Mucosa of gallbladder (tissue), 1 donor: ENCODE data around the gene IGFL2. TPM values are rescaled to one million over a fixed set of nuclear protein-coding genes. Genes with fewer than 3 reads are reported as not detected.
"Not testable (repeated sequence)": the region's sequence is repeated elsewhere in the genome, so short reads cannot be mapped to it uniquely, and the experiment has no call there.

Experiments
- DNase-seq: peaks from one replicate; pipeline ENCODE4 v3.0.0-alpha.2; 2020; ENCODE audit warnings: low spot score
- total RNA-seq: library from RNA; stranded (reverse); gene quantifications from one replicate; pipeline ENCODE4 v1.2.1, GENCODE V29; 2021
- donor health status: DM: no; HTN: no; CAD: no.

Gene IGFL2
- total RNA-seq, 1 donor from 2014 or later = not detected

DNA sequence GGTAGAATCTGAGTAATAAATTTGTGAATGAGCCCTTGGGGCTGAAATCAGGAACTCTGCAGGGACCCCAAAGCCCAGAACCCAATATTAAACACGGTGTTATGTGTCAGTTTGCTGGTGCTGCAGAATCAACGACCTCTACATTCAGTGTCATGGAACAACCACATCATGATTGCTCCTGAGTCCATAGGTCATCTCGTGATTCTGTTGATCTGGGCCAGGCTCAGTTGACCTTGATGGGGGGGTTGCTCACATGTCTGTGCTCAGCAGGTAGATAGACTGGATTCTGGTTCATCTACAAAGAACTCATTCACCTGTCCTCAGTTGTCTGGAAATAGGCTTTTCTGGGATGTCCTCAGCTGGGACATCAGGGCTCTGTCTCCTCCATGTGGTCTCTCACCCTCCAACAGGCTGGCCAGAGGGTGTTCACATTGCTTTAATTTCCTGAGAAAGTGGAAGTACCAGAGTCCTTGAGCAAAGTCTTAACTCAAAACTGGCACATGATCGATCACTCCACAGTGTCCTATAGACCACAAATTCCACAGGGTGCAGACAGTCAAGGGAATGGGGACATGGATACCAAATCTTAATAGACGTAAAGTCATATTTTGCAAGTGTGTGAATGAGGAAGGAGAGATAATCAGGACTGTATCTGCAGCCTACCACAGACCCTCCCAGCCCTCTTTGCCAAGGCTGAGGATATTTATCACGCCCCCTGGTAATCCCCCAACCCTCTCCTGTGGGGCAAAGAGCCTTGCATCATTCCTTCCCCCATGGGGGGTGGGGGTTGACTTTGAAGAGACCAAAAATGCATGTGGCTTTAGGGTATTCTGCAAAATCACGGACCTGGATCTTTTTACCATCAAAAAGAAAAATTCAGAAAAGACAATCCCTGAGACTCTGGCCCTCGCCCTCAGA, 42.2 kb downstream of the IGFL2 start:
- no peak for DNase-seq

DNA sequence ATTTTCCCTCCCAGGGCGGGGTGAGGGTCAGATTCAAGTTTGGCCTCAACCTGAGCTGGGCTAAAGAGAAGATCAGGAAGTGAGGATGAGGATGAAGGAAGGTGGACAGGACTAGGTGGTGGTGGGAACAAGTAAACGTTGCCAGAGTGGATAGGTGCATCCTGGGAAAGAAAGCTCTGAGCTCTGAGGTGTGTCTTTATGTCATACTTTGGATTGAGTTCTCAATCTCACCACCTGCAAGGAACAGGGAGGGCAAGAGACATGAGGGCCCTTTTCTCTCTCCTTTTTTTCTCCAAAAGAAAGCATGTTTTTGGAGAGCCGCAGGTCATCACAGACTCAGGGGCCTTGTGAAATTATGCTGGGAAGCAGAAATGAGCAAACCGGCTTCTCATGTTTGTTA, 43.3 kb downstream of the IGFL2 start:
- no peak for DNase-seq

GRCh38 chr19:46191972-46192371, 43.9 kb downstream of the IGFL2 start:
- DNase-seq = no peak

- not testable (repeated sequence) for DNase-seq
Measured at GRCh38 chr19:46192626-46192991, 44.6 kb downstream of the IGFL2 start.

- peak; percentile 45 for DNase-seq
Measured at GRCh38 chr19:46192992-46193650, 45.1 kb downstream of the IGFL2 start.

DNA sequence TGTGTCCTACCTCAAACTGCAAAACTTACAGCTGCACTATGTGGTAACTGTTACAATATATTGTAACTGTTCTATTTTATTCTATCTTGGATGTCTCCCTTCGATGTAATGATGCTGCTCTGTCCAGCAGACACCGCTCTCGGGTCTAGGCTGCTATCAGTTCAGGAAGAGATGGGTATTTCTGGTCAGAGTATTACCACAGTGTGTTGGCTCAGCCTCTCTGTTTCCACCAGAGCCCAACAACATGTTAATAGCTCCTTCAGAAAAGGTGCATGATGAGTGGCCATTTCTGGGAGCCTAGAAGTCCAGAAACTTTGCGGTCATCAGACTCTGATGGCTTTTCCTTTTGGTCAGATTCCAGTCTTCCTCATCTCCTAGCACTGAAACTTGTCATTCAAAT, 45.6 kb downstream of the IGFL2 start:
- no peak for DNase-seq

DNA sequence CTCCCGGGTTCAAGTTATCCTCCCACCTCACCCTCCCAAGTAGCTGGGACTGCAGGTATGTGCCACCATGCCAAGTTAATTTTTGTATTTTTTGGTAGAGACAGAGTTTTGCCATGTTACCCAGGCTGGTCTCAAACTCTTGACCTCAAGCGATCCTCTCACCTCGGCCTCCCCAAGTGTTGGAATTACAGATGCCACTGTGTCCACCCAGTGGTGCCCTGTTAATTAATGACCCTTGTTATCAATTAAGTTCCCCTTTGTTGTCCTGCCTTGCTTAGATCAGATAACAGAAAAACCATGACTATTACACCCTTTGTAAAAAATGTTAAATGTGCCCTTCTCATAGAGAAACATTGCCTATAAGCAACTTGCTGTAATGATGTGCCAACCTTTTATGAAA, 47.1 kb downstream of the IGFL2 start:
- no peak for DNase-seq

GRCh38 chr19:46195919-46196318, 47.9 kb downstream of the IGFL2 start:
- not testable (repeated sequence) for DNase-seq

- DNase-seq = no peak
Measured at GRCh38 chr19:46196410-46197124, 48.5 kb downstream of the IGFL2 start.

DNA sequence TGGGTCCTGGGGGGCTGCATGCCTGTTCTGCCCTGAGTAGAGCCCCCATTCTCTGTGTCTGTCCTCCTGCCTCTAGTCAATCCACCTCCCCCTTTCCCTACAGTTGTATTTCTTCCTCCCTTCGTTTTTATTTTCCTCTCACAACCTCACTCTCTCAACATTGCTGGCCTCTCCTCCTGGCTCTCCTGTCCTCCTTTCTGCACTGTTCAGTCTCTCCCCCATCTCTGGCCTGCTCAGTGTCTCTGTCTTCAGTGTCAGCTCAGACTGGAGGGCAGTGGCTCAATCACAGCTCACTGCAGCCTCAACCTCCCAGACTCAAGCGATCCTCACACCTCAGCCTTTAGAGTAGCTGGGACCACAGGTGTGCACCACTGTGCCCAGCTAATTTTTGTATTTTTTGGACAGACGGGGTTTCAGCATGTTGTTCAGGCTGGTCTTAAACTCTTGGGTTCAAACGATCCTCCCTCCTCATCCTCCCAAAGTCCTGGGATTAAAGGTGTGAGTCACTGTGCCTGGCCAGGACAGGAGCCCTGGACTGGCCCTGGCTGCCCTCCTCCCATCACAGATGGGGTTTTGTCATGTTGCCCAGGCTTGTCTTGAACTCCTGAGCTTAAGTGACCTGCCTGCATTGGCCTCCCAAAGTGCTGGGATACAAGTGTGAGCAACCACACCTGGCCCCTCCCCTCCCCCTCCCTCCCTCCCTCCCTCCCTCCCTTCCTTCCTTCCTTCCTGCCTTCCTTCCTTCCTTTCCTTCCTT, 49.5 kb downstream of the IGFL2 start:
- no peak for DNase-seq

DNA sequence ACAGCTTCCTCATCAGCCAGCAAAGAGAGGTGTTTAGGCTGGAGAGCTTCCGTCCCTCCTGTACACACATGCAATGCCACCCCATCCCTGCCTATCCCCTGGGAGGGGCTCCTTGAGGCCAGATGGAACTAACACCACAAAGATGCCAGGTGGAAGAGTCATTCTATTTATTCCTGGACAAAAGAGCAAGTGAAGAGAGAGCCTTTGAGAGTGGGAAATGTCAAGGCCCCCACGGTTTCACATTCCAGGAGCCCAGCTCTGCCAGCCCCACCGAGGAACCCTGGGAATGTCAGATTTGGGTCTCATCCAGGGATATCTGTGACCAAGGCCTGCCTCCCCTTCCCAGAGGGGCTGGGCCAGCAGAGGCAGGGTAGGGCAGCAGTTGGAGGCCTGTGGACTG, 50.7 kb downstream of the IGFL2 start:
- DNase-seq = no peak

DNA sequence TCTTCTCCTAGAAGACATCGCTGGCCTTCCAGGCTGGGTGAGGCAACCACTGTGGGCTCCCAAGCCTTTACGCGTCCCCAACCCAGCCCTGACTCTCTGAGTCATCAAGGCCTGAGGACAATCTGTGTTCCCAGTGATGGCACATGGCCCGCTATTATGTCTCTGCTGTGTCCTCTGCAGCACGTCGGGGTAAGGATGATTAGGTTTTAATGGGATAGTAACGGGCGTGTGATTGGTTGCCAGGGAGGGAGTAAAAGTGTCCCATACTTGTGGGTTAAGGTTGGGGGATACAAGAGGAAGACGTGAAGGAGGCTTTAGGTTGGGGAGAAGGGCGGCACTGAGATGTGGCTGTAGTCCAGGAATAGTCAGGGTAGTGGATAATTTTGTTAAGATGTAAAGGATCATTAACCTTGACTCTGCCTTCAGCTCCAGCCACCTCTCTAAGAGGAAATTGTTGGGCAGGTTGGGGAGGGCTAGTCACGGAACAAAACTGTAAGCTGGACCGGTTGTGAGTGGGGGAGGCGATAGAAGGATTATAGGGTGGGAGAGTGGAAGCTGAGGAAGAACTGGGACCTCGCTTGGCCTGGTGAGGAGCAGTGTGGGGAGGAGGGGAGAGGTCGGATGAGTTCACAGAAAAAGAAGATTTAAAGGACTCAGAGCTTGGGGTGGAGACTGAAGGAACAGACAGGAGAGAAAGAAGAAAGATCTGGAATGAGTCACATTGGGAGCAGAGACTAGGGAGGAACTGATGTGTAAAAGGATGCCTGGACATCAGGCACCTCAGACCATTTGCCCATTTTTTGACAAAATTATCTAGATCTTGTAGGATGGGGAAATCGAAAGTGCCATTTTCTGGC, 53.6 kb downstream of the IGFL2 start:
- no peak for DNase-seq

- no peak for DNase-seq
Measured at GRCh38 chr19:46202426-46202825, 54.4 kb downstream of the IGFL2 start.

DNA sequence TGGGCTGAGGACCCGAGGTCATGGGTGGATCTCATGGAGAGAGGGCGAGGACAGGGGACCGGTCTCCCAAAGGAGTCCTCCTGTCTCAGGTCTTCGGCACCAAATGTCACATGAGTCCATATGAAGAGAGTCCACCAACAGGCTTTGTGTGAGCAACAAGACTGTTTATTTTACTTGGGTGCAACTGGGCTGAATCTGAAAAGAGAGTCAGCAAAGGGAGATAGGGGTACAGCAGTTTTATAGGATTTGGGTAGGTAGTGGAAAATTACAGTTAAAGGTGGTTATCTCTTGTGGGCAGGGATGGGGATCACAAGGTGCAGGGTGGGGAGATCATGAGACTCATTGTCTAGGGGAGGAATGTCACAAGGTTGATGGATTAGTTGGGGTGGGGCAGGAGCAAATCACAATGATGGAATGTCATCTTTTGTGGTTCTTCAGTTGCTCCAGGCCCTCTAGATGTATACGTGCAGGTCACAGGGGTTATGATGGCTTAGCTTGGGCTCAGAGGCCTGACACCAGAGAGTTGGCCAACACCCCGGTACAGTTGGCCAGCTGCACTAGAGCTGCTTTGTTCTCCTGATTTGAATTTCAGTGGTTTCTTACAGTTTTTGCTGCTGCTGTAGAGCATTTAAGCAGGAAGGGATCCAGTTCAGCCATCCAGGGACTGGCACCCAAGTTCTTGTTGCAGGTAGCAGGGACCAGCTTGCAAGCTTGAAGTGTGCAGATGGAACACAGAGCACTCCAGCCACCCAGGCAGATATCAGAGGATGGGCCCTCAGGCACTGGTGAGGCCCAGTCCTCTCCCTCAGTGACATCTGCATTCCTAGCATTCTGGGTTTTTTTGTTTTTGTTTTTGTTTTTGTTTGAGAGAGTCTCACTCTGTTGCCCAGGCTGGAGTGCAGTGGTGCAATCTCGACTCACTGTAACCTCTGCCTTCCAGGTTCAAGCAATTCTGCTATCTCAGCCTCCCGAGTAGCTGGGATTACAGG, 55.1 kb downstream of the IGFL2 start:
- DNase-seq = no peak

DNA sequence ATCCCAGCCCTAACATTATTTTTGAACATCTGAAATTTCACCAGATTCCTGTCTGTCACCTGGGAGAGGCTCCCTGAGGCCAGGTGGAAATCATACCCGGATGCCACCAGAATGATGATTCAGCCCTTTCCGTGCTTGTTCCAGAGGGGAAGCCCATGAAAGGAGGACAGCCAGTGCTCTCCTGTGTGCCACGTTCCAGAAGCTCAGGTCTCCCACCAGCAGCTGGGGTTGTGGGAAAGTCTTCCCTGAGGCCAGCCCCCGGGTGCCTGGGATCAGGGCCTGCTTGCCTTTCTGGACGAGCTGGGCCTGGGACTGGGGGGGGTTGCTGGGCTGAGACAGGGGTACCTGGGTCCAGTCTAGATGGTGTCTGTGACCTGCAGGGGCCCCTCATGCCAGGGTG, 56.0 kb downstream of the IGFL2 start:
- DNase-seq = no peak

DNA sequence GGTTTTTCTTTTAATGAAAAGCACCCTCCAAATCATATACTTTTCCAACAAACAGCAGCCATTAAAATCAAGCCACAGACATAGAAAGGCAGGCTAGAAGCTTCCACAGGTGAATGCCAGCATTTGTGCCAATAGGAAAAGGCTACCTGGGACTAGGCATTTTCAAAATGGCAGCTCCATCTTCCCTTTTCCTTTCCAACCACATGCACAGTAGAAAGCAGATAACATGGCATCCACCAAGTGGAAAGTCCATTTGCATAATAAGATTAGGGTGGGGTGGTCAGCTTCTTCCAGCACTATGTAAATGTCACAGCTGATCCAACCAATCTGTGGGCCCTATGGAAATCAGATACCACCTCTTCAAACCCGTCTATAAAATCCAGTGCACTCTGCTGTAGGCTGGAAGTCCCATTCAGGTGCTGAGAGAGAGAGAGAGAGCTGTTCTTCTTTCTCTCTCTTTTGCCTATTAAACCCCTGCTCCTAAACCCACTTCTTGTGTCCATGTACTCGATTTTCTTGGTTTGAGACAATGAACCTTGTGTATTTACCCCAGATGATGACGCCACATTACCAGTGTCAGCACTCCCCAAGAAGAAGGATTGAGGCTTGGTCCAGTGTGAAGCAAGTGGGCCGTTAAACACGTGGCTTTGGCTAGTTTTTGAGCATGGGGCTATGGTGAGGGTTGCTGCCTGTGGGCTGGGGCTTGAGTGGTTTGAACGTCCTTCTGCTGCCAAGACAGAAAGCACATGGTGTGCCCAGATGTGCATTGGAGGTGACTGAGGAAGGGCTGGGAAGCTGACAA, 57.3 kb downstream of the IGFL2 start:
- no peak for DNase-seq

GRCh38 chr19:46206176-46206575, 58.1 kb downstream of the IGFL2 start:
- DNase-seq = no peak

- DNase-seq = no peak
Measured at GRCh38 chr19:46206682-46207081, 58.6 kb downstream of the IGFL2 start.

GRCh38 chr19:46207858-46208257, 59.8 kb downstream of the IGFL2 start:
- DNase-seq = not testable (repeated sequence)
